Measurements from ENCODE around the gene ARID1B.

DNA sequence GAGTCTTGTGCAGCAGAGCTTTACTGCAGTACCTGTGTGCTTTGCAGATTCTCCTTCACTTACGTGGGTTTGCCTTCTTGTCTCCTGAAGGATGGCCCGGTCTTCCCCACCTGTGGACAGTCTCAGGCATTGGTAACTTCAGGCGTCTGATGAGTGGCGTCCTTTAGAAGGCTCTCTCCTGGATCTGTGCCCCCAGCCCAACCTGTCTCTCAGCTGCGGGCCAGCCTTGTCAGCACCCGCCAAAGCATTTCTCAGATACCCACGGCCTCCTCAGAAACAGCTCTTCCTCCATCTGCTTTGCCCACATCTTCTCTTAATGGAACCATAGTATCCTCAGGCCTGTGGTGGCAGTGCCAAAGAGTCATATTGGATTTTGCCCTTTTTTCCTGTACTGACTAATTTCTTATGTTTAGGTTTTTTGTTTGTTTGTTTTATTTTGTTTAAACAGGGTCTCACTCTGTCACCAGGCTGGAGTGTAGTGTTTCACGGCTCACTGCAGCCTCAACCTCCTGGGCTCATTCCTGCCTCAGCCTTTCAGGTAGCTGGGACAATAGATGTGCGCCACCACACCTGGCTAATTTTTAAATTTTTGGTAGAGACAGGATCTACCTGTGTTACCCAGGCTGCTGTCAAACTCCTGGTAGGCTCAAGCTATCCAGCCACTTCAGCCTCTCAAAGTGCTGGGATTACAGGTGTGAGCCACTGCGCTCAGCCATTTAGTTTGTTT lies 96.6 kb downstream of the ARID1B start:
- TF ChIP-seq, protein P1, sequence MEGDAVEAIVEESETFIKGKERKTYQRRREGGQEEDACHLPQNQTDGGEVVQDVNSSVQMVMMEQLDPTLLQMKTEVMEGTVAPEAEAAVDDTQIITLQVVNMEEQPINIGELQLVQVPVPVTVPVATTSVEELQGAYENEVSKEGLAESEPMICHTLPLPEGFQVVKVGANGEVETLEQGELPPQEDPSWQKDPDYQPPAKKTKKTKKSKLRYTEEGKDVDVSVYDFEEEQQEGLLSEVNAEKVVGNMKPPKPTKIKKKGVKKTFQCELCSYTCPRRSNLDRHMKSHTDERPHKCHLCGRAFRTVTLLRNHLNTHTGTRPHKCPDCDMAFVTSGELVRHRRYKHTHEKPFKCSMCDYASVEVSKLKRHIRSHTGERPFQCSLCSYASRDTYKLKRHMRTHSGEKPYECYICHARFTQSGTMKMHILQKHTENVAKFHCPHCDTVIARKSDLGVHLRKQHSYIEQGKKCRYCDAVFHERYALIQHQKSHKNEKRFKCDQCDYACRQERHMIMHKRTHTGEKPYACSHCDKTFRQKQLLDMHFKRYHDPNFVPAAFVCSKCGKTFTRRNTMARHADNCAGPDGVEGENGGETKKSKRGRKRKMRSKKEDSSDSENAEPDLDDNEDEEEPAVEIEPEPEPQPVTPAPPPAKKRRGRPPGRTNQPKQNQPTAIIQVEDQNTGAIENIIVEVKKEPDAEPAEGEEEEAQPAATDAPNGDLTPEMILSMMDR (IDR thresholded peaks at IDR 0.05) = no peak
- TF ChIP-seq POLR2A (IDR thresholded peaks at IDR 0.05) = no peak

Data from prostate gland (tissue), 2 donors.